ENCODE measurements around the gene IPO5.

DNA sequence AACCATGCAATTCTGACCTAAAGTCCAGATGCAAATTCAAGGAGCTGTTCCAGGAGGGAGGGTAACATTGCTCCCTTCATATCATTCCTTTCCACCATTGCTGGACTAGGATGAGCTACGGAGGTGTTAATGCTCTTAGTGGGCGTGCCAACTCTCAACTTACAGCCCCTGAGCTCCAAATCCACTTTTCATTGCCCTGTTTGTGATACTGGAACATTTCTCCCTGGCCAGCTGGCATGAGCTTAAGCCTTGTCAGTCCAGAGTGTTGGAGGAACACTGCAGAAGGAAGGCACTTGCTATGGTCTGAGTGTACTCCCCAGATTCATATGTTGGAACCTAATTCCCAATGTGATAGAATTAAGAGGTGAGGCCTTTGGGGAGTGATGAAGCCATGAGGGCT, 119.0 kb downstream of the IPO5 start:
- TF ChIP-seq, protein P1, sequence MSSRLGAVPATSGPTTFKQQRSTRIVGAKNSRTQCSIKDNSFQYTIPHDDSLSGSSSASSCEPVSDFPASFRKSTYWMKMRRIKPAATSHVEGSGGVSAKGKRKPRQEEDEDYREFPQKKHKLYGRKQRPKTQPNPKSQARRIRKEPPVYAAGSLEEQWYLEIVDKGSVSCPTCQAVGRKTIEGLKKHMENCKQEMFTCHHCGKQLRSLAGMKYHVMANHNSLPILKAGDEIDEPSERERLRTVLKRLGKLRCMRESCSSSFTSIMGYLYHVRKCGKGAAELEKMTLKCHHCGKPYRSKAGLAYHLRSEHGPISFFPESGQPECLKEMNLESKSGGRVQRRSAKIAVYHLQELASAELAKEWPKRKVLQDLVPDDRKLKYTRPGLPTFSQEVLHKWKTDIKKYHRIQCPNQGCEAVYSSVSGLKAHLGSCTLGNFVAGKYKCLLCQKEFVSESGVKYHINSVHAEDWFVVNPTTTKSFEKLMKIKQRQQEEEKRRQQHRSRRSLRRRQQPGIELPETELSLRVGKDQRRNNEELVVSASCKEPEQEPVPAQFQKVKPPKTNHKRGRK (CRISPR knock-in tag; IDR thresholded peaks at IDR 0.05; ENCODE audit: borderline replicate concordance) = no peak
- no peak for TF ChIP-seq E2F1 (CRISPR knock-in tag; IDR thresholded peaks at IDR 0.05)
- no peak for TF ChIP-seq FOXJ3 (CRISPR knock-in tag; IDR thresholded peaks at IDR 0.05; ENCODE audit: borderline replicate concordance)
- no peak for TF ChIP-seq ATF3 (CRISPR knock-in tag; conservative IDR thresholded peaks at IDR 0.05)
- no peak for TF ChIP-seq SP1 (CRISPR knock-in tag; conservative IDR thresholded peaks at IDR 0.05)
- TF ChIP-seq CTCF (IDR thresholded peaks at IDR 0.05) = no peak
- TF ChIP-seq TCF7 (CRISPR knock-in tag; IDR thresholded peaks at IDR 0.05; ENCODE audit: low read depth) = no peak

Measured in WTC11 (cell line).